ACC112 (cell line): ENCODE data around the gene E2F4.
A peak's percentile ranks its signal among the peaks of the same experiment; 100 is the strongest.

ENCODE experiments used
- H2AFZ ChIP-seq: fragments of 200-600 bp; sonication (generic); one replicate; pipeline ENCODE4 v1.6.0; 2017; ENCODE audit warnings: antibody characterized with exemption, low read length; ENCODE audit not compliant: unreplicated experiment
- H3K27ac ChIP-seq: fragments of 200-600 bp; sonication (generic); 2 replicates; pipeline ENCODE4 v1.5.1; 2014; ENCODE audit warnings: low read depth, mild to moderate bottlenecking, antibody characterized with exemption, low read length, moderate library complexity
- H3K27me3 ChIP-seq: fragments of 200-600 bp; sonication (generic); 2 replicates; pipeline ENCODE4 v1.6.1; 2014; ENCODE audit warnings: mild to moderate bottlenecking, antibody characterized with exemption, low read length, moderate library complexity, mixed read lengths; ENCODE audit not compliant: insufficient read depth
- H3K36me3 ChIP-seq: fragments of 200-600 bp; sonication (generic); 2 replicates; pipeline ENCODE4 v1.6.1; 2016; ENCODE audit warnings: mild to moderate bottlenecking, antibody characterized with exemption, low read length, moderate library complexity, mixed read lengths; ENCODE audit not compliant: insufficient read depth
- H3K4me1 ChIP-seq: fragments of 200-600 bp; sonication (generic); one replicate; pipeline ENCODE4 v1.6.1; 2016; ENCODE audit warnings: low read length, mixed read lengths; ENCODE audit not compliant: insufficient read depth, unreplicated experiment, control insufficient read depth
- H3K4me3 ChIP-seq: fragments of 200-600 bp; sonication (generic); 2 replicates; pipeline ENCODE4 v1.5.1; 2014; ENCODE audit warnings: mild to moderate bottlenecking, low read depth, low read length
- H3K79me2 ChIP-seq: fragments of 200-600 bp; sonication (generic); one replicate; pipeline ENCODE4 v1.6.0; 2016; ENCODE audit warnings: low read length; ENCODE audit not compliant: control insufficient read depth, unreplicated experiment, insufficient read depth

Gene E2F4

GRCh38 chr16:67185651-67186134 is 6.3 kb upstream of the E2F4 start:
- peaks cover 33% of the 10 kb centered on the region for H3K4me1 ChIP-seq
- H3K4me3 ChIP-seq: peak overlapping the region; percentile 67
- H3K27ac ChIP-seq: peak overlapping the region; percentile 22; the same call in 1 of the 2 replicates
- no peak overlapping the region for H2AFZ ChIP-seq
- H3K27me3 ChIP-seq: no peaks in the 10 kb centered on the region
- no peaks in the 10 kb centered on the region for H3K36me3 ChIP-seq
- peaks cover 11% of the 10 kb centered on the region for H3K79me2 ChIP-seq

DNA sequence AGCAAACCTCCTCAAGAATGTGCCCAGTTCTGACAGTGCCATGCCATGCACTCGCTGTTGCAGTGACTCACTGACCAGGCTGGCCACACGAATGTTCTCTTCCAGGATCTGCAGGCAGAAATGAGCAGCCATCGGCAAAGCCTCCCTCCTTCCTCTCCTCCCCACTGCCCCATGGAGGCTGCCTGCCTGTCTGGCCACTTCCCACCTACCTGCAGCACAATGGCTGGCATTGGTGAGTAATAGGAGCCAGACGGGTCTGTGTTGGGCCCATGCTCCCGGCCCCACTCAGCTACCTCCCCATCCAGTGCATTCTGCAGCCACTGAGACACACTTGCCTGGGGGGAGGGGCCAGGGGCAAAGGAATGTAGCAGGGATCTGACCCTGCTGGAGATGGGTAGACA is 5.4 kb upstream of the E2F4 start:
- Histone ChIP-seq H3K27me3 (no peaks in the 10 kb centered on the region), H3K4me3 (peak overlapping the region; percentile 67; the same call in 1 of the 2 replicates), H2AFZ (no peak overlapping the region), H3K79me2 (peaks cover 11% of the 10 kb centered on the region), H3K36me3 (no peaks in the 10 kb centered on the region), H3K4me1 (peaks cover 31% of the 10 kb centered on the region), H3K27ac (no peak overlapping the region)

GRCh38 chr16:67187175-67187890 is 4.6 kb upstream of the E2F4 start:
- Histone ChIP-seq H2AFZ (no peak overlapping the region), H3K4me1 (peaks cover 26% of the 10 kb centered on the region)

GRCh38 chr16:67188323-67188722 is 3.6 kb upstream of the E2F4 start:
- H3K4me3 ChIP-seq: no peak overlapping the region
- peaks cover 13% of the 10 kb centered on the region for H3K79me2 ChIP-seq
- no peaks in the 10 kb centered on the region for H3K36me3 ChIP-seq
- H3K27me3 ChIP-seq: no peaks in the 10 kb centered on the region
- no peak overlapping the region for H2AFZ ChIP-seq
- H3K4me1 ChIP-seq: peaks cover 25% of the 10 kb centered on the region
- no peak overlapping the region for H3K27ac ChIP-seq

More at GRCh38 chr16:67187175-67187890, 4.6 kb upstream of the E2F4 start:
- H3K27me3 ChIP-seq: no peaks in the 10 kb centered on the region
- H3K36me3 ChIP-seq: no peaks in the 10 kb centered on the region
- peaks cover 12% of the 10 kb centered on the region for H3K79me2 ChIP-seq
- H3K4me3 ChIP-seq: no peak overlapping the region
- no peak overlapping the region for H3K27ac ChIP-seq

- H2AFZ ChIP-seq: no peak overlapping the region
- no peak overlapping the region for H3K27ac ChIP-seq
- peaks cover 29% of the 10 kb centered on the region for H3K4me1 ChIP-seq
- H3K79me2 ChIP-seq: peaks cover 18% of the 10 kb centered on the region
- no peak overlapping the region for H3K4me3 ChIP-seq
- no peaks in the 10 kb centered on the region for H3K27me3 ChIP-seq
- H3K36me3 ChIP-seq: no peaks in the 10 kb centered on the region
Measured at GRCh38 chr16:67188798-67189197, 3.2 kb upstream of the E2F4 start.

GRCh38 chr16:67190041-67190440 is 1.9 kb upstream of the E2F4 start, which contains the start of gene EXOC3L1:
TSS of gene EXOC3L1 (minus strand) at chr16:67190136. CDS start at chr16:67189676, 460 bp downstream.
- Histone ChIP-seq H3K4me1 (peaks cover 35% of the 10 kb centered on the region), H3K4me3 (no peak within 1 kb of the TSS)

DNA sequence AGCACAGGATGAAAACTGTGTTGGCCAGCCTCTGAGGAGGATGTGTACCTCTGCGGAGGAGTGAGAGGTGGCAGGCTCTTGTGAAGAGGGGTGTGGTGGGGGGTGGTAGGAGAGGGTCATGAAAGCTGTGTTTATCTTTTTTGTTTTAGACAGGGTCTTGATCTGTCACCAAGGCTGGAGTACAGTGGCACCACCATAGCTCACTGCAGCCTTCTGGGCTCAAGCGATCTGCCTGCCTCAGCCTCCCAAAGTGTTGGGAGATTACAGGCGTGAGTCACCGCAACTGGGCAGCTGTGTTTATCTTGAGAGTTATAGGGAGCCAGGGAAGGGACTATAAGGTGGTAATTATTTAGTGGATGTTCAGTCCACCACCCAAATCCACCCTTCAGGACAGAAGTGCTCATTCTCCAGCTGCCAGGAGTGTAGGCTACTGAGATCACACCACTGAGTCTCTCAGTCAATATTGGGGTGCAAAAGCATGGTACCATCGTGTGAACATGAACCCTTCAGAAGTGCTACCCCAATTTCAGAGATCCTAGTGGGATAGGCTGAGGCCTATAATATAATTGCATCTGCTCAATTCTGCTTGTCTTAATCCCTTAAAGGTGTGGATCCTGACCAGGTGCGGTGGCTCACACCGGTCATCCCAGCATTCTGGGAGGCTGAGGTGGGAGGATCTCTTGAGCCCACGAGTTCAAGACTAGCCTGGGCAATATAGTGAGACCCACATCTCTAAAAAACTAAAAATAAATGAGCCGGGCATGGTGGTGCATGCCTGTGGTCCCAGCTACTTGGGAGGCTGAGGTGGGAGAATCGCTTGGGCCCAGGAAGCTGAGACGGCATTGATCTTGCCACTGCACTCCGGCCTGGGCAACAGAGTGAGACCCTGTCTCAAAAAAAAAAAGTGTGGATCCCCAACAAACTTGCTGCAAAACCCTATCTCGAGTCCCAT is 1.2 kb upstream of the E2F4 start:
- no peak overlapping the region for H2AFZ ChIP-seq
- peaks cover 34% of the 10 kb centered on the region for H3K4me1 ChIP-seq
- peaks cover 11% of the 10 kb centered on the region; the same call in 1 of the 2 replicates for H3K36me3 ChIP-seq
- no peaks in the 10 kb centered on the region for H3K27me3 ChIP-seq
- no peak overlapping the region for H3K27ac ChIP-seq
- peaks cover 31% of the 10 kb centered on the region for H3K79me2 ChIP-seq
- H3K4me3 ChIP-seq: no peak overlapping the region

More at GRCh38 chr16:67190041-67190440, 1.9 kb upstream of the E2F4 start, which contains the start of gene EXOC3L1:
- H3K79me2 ChIP-seq: peaks cover 27% of the 10 kb centered on the region
- H3K36me3 ChIP-seq: peaks cover 11% of the 10 kb centered on the region; the same call in 1 of the 2 replicates
- no peaks in the 10 kb centered on the region for H3K27me3 ChIP-seq
- no peak within 1 kb of the TSS for H2AFZ ChIP-seq
- H3K27ac ChIP-seq: no peak within 1 kb of the TSS

GRCh38 chr16:67191411-67191994 is 452 bp upstream of the E2F4 start:
- H2AFZ ChIP-seq: no peak overlapping the region
- no peaks in the 10 kb centered on the region for H3K27me3 ChIP-seq
- peaks cover 26% of the 10 kb centered on the region for H3K4me1 ChIP-seq
- peak overlapping the region; percentile 96 for H3K4me3 ChIP-seq
- no peak overlapping the region for H3K27ac ChIP-seq
- peaks cover 17% of the 10 kb centered on the region; the same call in 1 of the 2 replicates for H3K36me3 ChIP-seq
- H3K79me2 ChIP-seq: peaks cover 36% of the 10 kb centered on the region

- Histone ChIP-seq H3K27ac (peak overlapping the region; percentile 46), H3K79me2 (peaks cover 36% of the 10 kb centered on the region), H3K36me3 (peaks cover 21% of the 10 kb centered on the region; the same call in 1 of the 2 replicates), H2AFZ (no peak overlapping the region), H3K4me3 (peak overlapping the region; percentile 96), H3K27me3 (no peaks in the 10 kb centered on the region), H3K4me1 (peaks cover 20% of the 10 kb centered on the region)
Measured at GRCh38 chr16:67192781-67193361, 916 bp downstream of the E2F4 start.

- peaks cover 24% of the 10 kb centered on the region; the same call in 1 of the 2 replicates for H3K36me3 ChIP-seq
- H3K4me1 ChIP-seq: peaks cover 20% of the 10 kb centered on the region
- no peak overlapping the region for H2AFZ ChIP-seq
- peaks cover 36% of the 10 kb centered on the region for H3K79me2 ChIP-seq
- H3K27me3 ChIP-seq: no peaks in the 10 kb centered on the region
- H3K27ac ChIP-seq: no peak overlapping the region
- peak overlapping the region; percentile 96 for H3K4me3 ChIP-seq
Measured at GRCh38 chr16:67193536-67193935, 1.6 kb downstream of the E2F4 start.
